GM23338 (cell line): ENCODE results near the gene SCNN1B. TPM values are rescaled to one million over a fixed set of nuclear protein-coding genes. Genes with fewer than 3 reads are reported as not detected.

Source experiments
- ATAC-seq: fragments of 200-7000 bp; cut with Tn5 transposase; 3 replicates; pipeline ENCODE4 v1.9.1; 2020
- DNase-seq: peaks from one replicate; pipeline ENCODE4 v3.0.0-alpha.2; 2015; ENCODE audit warnings: low spot score
- H2AFZ ChIP-seq: fragments of 200-600 bp; sonication (generic); 2 replicates; pipeline ENCODE4 v1.8.0; 2016; ENCODE audit warnings: antibody characterized with exemption, mild to moderate bottlenecking, moderate library complexity
- H3F3A ChIP-seq: fragments of 200-600 bp; sonication (generic); replicated peaks from 2 replicates; pipeline ENCODE4 v1.8.0; 2017; ENCODE audit warnings: antibody characterized with exemption, mixed run types, low read depth
- H3K27ac ChIP-seq: fragments of 200-600 bp; sonication (generic); 2 replicates; pipeline ENCODE4 v1.6.1; 2016; ENCODE audit warnings: low read depth
- H3K27me3 ChIP-seq: fragments of 200-600 bp; sonication (generic); 2 replicates; pipeline ENCODE4 v1.8.0; 2016; ENCODE audit warnings: mild to moderate bottlenecking, mixed run types, moderate library complexity; ENCODE audit not compliant: insufficient read depth
- H3K36me3 ChIP-seq: fragments of 200-600 bp; sonication (generic); 2 replicates; pipeline ENCODE4 v1.8.0; 2016; ENCODE audit warnings: mild to moderate bottlenecking; ENCODE audit not compliant: insufficient read depth
- H3K4me1 ChIP-seq: fragments of 200-600 bp; sonication (generic); 2 replicates; pipeline ENCODE4 v1.8.0; 2016; ENCODE audit warnings: mild to moderate bottlenecking, moderate library complexity; ENCODE audit not compliant: insufficient read depth
- H3K4me2 ChIP-seq: fragments of 200-600 bp; sonication (generic); 2 replicates; pipeline ENCODE4 v1.7.1; 2017; ENCODE audit warnings: mixed run types
- H3K4me3 ChIP-seq: fragments of 200-600 bp; sonication (generic); 2 replicates; pipeline ENCODE4 v1.6.1; 2016; ENCODE audit warnings: mixed run types
- H3K79me2 ChIP-seq: fragments of 200-600 bp; sonication (generic); replicated peaks from 2 replicates; pipeline ENCODE4 v1.8.0; 2017; ENCODE audit warnings: mild to moderate bottlenecking; ENCODE audit not compliant: insufficient read depth
- H3K9me2 ChIP-seq: fragments of 200-600 bp; sonication (generic); 2 replicates; pipeline ENCODE4 v1.8.0; 2017; ENCODE audit not compliant: insufficient read depth
- H4K20me1 ChIP-seq: fragments of 200-600 bp; sonication (generic); replicated peaks from 2 replicates; pipeline ENCODE4 v1.8.0; 2017; ENCODE audit warnings: mild to moderate bottlenecking; ENCODE audit not compliant: insufficient read depth
- H3K27ac Mint-ChIP-seq: 2 replicates; pipeline ENCODE4 v1.8.0; 2020; ENCODE audit warnings: inconsistent platforms, mild to moderate bottlenecking, moderate library complexity, mixed read lengths
- H3K27me3 Mint-ChIP-seq: 3 replicates; pipeline ENCODE4 v1.8.0; 2022; ENCODE audit warnings: low read depth, mild to moderate bottlenecking, moderate library complexity, mixed read lengths, inconsistent platforms; ENCODE audit not compliant: insufficient read depth, poor library complexity
- H3K36me3 Mint-ChIP-seq: 3 replicates; pipeline ENCODE4 v1.8.0; 2021; ENCODE audit warnings: low read depth, mild to moderate bottlenecking, inconsistent platforms, moderate library complexity, mixed read lengths
- H3K4me1 Mint-ChIP-seq: 3 replicates; pipeline ENCODE4 v1.8.0; 2020; ENCODE audit warnings: mild to moderate bottlenecking, inconsistent platforms, mixed read lengths
- H3K4me3 Mint-ChIP-seq: 3 replicates; pipeline ENCODE4 v1.8.0; 2021; ENCODE audit warnings: moderate library complexity, mild to moderate bottlenecking, inconsistent platforms, mixed read lengths
- H3K9me3 Mint-ChIP-seq: 3 replicates; pipeline ENCODE4 v1.8.0; 2020; ENCODE audit warnings: moderate library complexity, mild to moderate bottlenecking, inconsistent platforms, mixed read lengths
- CREB1 ChIP-seq: fragments of 250-450 bp; sonication (Bioruptor Pico); IDR thresholded peaks from 2 replicates; pipeline ENCODE4 v1.5.0; 2020; ENCODE audit warnings: low read depth, mild to moderate bottlenecking, moderate library complexity
- ETS1 ChIP-seq: IDR thresholded peaks from 2 replicates; pipeline ENCODE4 v1.6.1; 2016; ENCODE audit warnings: antibody characterized with exemption
- EZH2phosphoT487 ChIP-seq: fragments of 200-600 bp; sonication (generic); IDR thresholded peaks from one replicate; pipeline ENCODE4 v1.8.1; 2018; ENCODE audit warnings: antibody characterized with exemption; ENCODE audit not compliant: unreplicated experiment
- NANOG ChIP-seq: IDR thresholded peaks from 2 replicates; pipeline ENCODE4 v1.6.1; 2016; ENCODE audit warnings: antibody characterized with exemption, borderline replicate concordance
- POLR2AphosphoS5 ChIP-seq: IDR thresholded peaks from 2 replicates; pipeline ENCODE4 v1.6.1; 2016; ENCODE audit warnings: antibody characterized with exemption, low read depth
- STAT1 ChIP-seq: IDR thresholded peaks from one replicate; pipeline ENCODE4 v1.6.1; 2016; ENCODE audit warnings: antibody characterized with exemption; ENCODE audit not compliant: unreplicated experiment
- ZNF114 ChIP-seq: fragments of 250-450 bp; sonication (Bioruptor Pico); IDR thresholded peaks from 2 replicates; pipeline ENCODE4 v1.5.0; 2020; ENCODE audit warnings: mild to moderate bottlenecking, moderate library complexity
- ZNF331 ChIP-seq: fragments of 250-450 bp; sonication (Bioruptor Pico); IDR thresholded peaks from 2 replicates; pipeline ENCODE4 v1.5.0; 2020; ENCODE audit warnings: low read depth, mild to moderate bottlenecking, moderate library complexity
- polyA plus RNA-seq: library from polyadenylated mRNA; unstranded; fragments of >200 nt; fragmentation: Nextera tagmentation; extraction: Ambion mirVana; gene quantifications from 2 replicates; pipeline ENCODE4 v1.2.1, GENCODE V29; 2016
- total RNA-seq: library from RNA; depleted of rRNA; stranded (reverse); fragments of >200 nt; shearing (Covaris generic); gene quantifications from 2 replicates; pipeline ENCODE4 v1.2.3, GENCODE V29; 2014

SCNN1B gene
- total and polyA plus RNA-seq, 2 experiments from 2014 or later: 0.78 to 1.1 TPM

DNA sequence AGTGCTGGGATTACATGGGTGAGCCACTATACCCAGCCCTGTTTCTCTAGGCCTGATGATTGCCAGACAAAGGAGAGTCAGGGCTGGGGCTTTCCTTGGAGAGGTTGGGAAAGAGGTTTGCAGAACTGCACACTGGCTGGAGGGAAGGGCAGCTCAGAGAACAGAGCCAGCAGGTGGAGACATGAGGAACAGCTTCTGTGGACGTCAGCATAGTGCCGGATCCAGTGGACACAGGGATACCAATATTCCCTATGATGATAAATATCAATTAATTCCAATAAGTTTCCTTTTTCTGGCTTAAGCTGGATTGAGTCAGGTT is 43.2 kb upstream of the SCNN1B start (continued):
- TF ChIP-seq STAT1 (no peak), POLR2AphosphoS5 (no peak), CREB1 (CRISPR knock-in tag) (no peak), ETS1 (no peak)

- TF ChIP-seq EZH2phosphoT487: no peak
- no peak for TF ChIP-seq ZNF331
- TF ChIP-seq POLR2AphosphoS5: no peak
- no peak for TF ChIP-seq ZNF114 (CRISPR knock-in tag)
- no peak for TF ChIP-seq STAT1
- ATAC-seq (no peak), DNase-seq (no peak)
- Histone ChIP-seq H3K79me2 (no peaks in the 10 kb centered on the region), H4K20me1 (no peaks in the 10 kb centered on the region), H3K4me1 (no peaks in the 10 kb centered on the region), H3K27ac (no peak overlapping the region), H3K9me2 (no peaks in the 10 kb centered on the region), H3F3A (no peaks in the 10 kb centered on the region), H3K4me2 (no peak overlapping the region), H3K36me3 (no peaks in the 10 kb centered on the region), H3K4me3 (no peak overlapping the region), H2AFZ (no peak overlapping the region), H3K27me3 (no peaks in the 10 kb centered on the region)
- Mint-ChIP-seq H3K27ac (no peak overlapping the region), H3K36me3 (no peaks in the 10 kb centered on the region), H3K4me1 (no peaks in the 10 kb centered on the region), H3K4me3 (no peak overlapping the region), H3K27me3 (peaks cover 5% of the 10 kb centered on the region), H3K9me3 (peaks cover 9% of the 10 kb centered on the region; the same call in 2 of the 3 replicates)
Observed at GRCh38 chr16:23267647-23268046, 34.5 kb upstream of the SCNN1B start.

- H3K27ac Mint-ChIP-seq: no peak overlapping the region
- ATAC-seq (no peak), DNase-seq (no peak)
- H3K36me3 ChIP-seq: no peaks in the 10 kb centered on the region
- no peaks in the 10 kb centered on the region for H3K9me2 ChIP-seq
- no peaks in the 10 kb centered on the region for H3K27me3 ChIP-seq
- TF ChIP-seq STAT1: no peak
- no peak for TF ChIP-seq CREB1 (CRISPR knock-in tag)
- TF ChIP-seq NANOG: no peak
- TF ChIP-seq ZNF331: no peak
- H3K4me3 Mint-ChIP-seq: no peak overlapping the region
- no peaks in the 10 kb centered on the region for H3K36me3 Mint-ChIP-seq
- peaks cover 9% of the 10 kb centered on the region; the same call in 2 of the 3 replicates for H3K9me3 Mint-ChIP-seq
- H3K4me2 ChIP-seq: no peak overlapping the region
- H3K27ac ChIP-seq: no peak overlapping the region
- H3K27me3 Mint-ChIP-seq: peaks cover 5% of the 10 kb centered on the region
- H4K20me1 ChIP-seq: no peaks in the 10 kb centered on the region
- no peaks in the 10 kb centered on the region for H3K4me1 ChIP-seq
- H2AFZ ChIP-seq: no peak overlapping the region
- no peaks in the 10 kb centered on the region for H3K4me1 Mint-ChIP-seq
- no peaks in the 10 kb centered on the region for H3K79me2 ChIP-seq
- H3K4me3 ChIP-seq: no peak overlapping the region
- H3F3A ChIP-seq: no peaks in the 10 kb centered on the region
Observed at GRCh38 chr16:23268561-23268960, 33.5 kb upstream of the SCNN1B start.
